ENCODE measurements around the gene TDRD3.

The TDRD3 gene

DNA sequence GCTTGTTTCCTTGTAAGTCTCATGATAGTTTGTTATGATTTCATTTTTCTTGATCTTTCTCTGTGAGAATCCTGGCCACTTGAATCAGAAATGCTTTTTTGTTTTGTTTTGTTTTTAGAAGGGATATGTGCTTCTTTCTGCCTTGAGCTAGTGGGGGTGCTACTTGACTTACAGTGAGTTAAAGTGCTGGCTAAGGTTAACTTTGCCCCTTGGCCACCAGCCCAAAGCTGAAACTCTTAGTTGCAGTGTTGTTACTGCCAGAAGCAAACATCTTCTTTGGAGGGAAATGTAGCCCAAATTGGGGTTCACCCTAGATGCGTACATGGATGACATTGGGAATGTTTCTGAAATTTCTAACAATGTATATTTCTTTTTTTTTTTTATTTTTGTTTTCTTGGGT is 57.4 kb downstream of the TDRD3 start:
- no peaks in the 10 kb centered on the region for H3K9me3 ChIP-seq
- H3K4me3 ChIP-seq (ENCODE audit: low read depth in 1 of 2, low read length in 1 of 2) = no peak overlapping the region
- no peaks in the 10 kb centered on the region for H3K4me1 ChIP-seq (ENCODE audit: control insufficient read depth in 1 of 2, insufficient read depth in 1 of 2, low read depth in 1 of 2, low read length in 1 of 2)
- TF ChIP-seq, protein P1, sequence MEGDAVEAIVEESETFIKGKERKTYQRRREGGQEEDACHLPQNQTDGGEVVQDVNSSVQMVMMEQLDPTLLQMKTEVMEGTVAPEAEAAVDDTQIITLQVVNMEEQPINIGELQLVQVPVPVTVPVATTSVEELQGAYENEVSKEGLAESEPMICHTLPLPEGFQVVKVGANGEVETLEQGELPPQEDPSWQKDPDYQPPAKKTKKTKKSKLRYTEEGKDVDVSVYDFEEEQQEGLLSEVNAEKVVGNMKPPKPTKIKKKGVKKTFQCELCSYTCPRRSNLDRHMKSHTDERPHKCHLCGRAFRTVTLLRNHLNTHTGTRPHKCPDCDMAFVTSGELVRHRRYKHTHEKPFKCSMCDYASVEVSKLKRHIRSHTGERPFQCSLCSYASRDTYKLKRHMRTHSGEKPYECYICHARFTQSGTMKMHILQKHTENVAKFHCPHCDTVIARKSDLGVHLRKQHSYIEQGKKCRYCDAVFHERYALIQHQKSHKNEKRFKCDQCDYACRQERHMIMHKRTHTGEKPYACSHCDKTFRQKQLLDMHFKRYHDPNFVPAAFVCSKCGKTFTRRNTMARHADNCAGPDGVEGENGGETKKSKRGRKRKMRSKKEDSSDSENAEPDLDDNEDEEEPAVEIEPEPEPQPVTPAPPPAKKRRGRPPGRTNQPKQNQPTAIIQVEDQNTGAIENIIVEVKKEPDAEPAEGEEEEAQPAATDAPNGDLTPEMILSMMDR (IDR thresholded peaks at IDR 0.05) = no peak
- no peak overlapping the region for H3K27ac ChIP-seq
- H3K27me3 ChIP-seq = no peaks in the 10 kb centered on the region
- no peaks in the 10 kb centered on the region for H3K36me3 ChIP-seq

DNA sequence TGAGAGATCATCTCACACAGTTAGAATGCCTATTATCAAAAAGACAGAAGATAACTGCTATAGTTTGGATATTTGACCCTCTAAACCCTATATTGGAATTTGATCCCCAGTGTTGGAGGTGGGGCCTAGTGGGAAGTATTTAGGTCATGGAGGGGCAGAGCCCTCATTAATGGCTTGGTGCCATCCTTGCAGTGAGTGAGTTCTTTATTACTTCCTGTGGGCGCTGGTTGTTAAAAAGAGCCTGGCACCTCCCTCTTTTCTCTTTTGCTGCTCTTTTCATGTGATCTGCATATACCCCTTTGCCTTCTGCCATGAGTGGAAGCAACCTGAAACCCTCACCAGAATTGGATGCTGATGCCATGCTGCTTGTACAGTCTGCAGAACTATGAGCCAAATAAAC is 66.8 kb downstream of the TDRD3 start:
- Histone ChIP-seq H3K27me3 (no peaks in the 10 kb centered on the region), H3K36me3 (no peaks in the 10 kb centered on the region), H3K9me3 (no peaks in the 10 kb centered on the region), H3K4me1 (ENCODE audit: control insufficient read depth in 1 of 2, insufficient read depth in 1 of 2, low read depth in 1 of 2, low read length in 1 of 2) (no peaks in the 10 kb centered on the region), H3K27ac (no peak overlapping the region), H3K4me3 (ENCODE audit: low read depth in 1 of 2, low read length in 1 of 2) (no peak overlapping the region)
- TF ChIP-seq, protein P1 (IDR thresholded peaks at IDR 0.05) = no peak

DNA sequence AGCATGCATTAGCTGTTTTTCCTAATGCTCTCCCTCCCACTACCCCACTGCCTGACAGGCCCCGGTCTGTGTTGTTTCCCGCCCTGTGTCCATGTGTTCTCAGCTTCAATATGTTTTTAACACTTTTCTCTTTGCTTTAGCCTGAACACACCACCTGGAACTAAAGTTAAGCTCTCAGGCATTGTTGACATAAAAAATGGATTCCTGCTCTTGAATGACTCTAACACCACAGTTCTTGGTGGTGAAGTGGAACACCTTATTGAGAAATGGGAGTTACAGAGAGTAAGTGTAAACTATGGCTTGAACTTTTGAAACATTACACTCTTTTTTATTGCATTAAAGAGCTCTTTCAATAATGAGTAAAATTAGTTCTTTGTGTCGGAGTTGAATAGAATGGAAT is 70.1 kb downstream of the TDRD3 start:
- Histone ChIP-seq H3K4me3 (ENCODE audit: low read depth in 1 of 2, low read length in 1 of 2) (no peak overlapping the region), H3K4me1 (ENCODE audit: control insufficient read depth in 1 of 2, insufficient read depth in 1 of 2, low read depth in 1 of 2, low read length in 1 of 2) (no peaks in the 10 kb centered on the region), H3K9me3 (no peaks in the 10 kb centered on the region), H3K27me3 (no peaks in the 10 kb centered on the region), H3K36me3 (no peaks in the 10 kb centered on the region), H3K27ac (no peak overlapping the region)
- TF ChIP-seq, protein P1 (IDR thresholded peaks at IDR 0.05) = no peak

DNA sequence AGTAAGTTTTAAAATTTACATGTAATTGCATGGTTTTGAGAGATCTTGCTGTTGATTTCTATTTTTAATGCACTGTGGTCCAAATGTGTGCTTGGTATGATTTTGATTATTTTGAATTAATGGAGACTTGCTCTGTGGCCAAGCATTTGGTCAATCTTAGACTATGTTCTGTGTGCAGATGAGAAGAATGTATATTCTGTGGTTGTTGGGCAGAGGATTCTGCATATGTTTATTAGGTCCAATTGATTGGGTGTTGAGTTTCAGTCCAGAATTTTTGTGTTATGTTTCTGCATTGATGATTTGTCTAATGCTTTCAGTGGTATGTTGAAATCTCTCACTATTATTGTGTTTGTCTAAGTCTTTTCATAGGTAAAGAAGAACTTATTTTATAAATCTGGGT is 82.3 kb downstream of the TDRD3 start:
- H3K36me3 ChIP-seq = no peaks in the 10 kb centered on the region
- no peak overlapping the region for H3K27ac ChIP-seq
- H3K4me1 ChIP-seq (ENCODE audit: control insufficient read depth in 1 of 2, insufficient read depth in 1 of 2, low read depth in 1 of 2, low read length in 1 of 2) = no peaks in the 10 kb centered on the region
- no peaks in the 10 kb centered on the region for H3K9me3 ChIP-seq
- no peak overlapping the region for H3K4me3 ChIP-seq (ENCODE audit: low read depth in 1 of 2, low read length in 1 of 2)
- TF ChIP-seq, protein P1 (IDR thresholded peaks at IDR 0.05) = no peak
- no peaks in the 10 kb centered on the region for H3K27me3 ChIP-seq

DNA sequence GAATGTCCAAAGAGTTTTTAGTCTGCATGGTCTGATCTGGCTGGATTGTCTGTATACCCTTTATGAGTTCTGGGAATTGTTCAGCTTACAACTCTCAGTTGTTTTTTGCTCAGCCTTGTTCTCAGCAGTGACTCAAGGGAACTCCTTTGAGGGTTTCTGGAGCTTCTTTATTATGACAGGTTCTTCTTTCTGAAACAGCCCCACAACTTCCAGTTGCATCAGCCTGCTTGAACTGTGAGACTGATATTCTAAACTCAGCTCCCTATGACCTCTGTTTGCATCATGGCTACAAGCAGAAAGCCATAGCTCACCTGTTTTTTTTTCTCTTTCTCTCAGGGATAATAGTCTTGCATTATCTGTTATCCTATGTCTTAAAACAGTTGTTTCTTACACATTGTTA is 85.0 kb downstream of the TDRD3 start:
- Histone ChIP-seq H3K4me1 (ENCODE audit: control insufficient read depth in 1 of 2, insufficient read depth in 1 of 2, low read depth in 1 of 2, low read length in 1 of 2) (no peaks in the 10 kb centered on the region), H3K36me3 (no peaks in the 10 kb centered on the region), H3K27me3 (no peaks in the 10 kb centered on the region), H3K27ac (no peak overlapping the region), H3K4me3 (ENCODE audit: low read depth in 1 of 2, low read length in 1 of 2) (no peak overlapping the region), H3K9me3 (no peaks in the 10 kb centered on the region)
- TF ChIP-seq, protein P1 (IDR thresholded peaks at IDR 0.05) = no peak

DNA sequence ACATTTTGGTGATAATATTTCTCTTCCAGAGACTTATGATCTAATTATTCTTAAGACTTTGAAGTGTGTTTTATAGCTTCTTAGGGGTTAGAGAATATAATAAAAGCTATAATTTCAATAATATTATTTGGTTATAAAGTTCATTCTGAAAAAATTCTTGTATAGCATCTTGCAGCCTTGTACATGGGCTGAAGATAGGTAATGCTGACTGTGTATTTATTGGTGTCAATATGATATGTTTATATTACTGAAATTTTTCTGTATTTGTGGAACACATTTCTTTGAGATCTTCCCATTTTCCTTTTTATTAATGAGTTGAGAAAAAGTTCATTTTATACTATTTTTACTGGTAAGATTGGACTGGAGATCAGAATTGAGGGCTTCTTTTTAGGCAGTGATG is 87.8 kb downstream of the TDRD3 start:
- TF ChIP-seq, protein P1 (IDR thresholded peaks at IDR 0.05) = no peak
- no peaks in the 10 kb centered on the region for H3K4me1 ChIP-seq (ENCODE audit: control insufficient read depth in 1 of 2, insufficient read depth in 1 of 2, low read depth in 1 of 2, low read length in 1 of 2)
- H3K27ac ChIP-seq = no peak overlapping the region
- no peaks in the 10 kb centered on the region for H3K9me3 ChIP-seq
- H3K27me3 ChIP-seq = no peaks in the 10 kb centered on the region
- H3K36me3 ChIP-seq = no peaks in the 10 kb centered on the region
- no peak overlapping the region for H3K4me3 ChIP-seq (ENCODE audit: low read depth in 1 of 2, low read length in 1 of 2)

All from neutrophil (primary cell).